ENCODE measurements around the gene SKAP1. TPM values are rescaled to one million over a fixed set of nuclear protein-coding genes. Genes with fewer than 3 reads are reported as not detected.
"Not testable (repeated sequence)": the region's sequence is repeated elsewhere in the genome, so short reads cannot be mapped to it uniquely, and the experiment has no call there.

SKAP1 gene
- polyA plus RNA-seq, 3 donors from 2014 or later = 325 to 458 (median 329) TPM

GRCh38 chr17:48293319-48294019 is 136.5 kb downstream of the SKAP1 start:
- Mint-ChIP-seq H3K9me3 (no peaks in the 10 kb centered on the region), H3K27me3 (ENCODE audit: low read depth in 3 of 3) (peaks cover 0 to 6% (median 0%) of the 10 kb centered on the region in 3 donors), H3K27ac (peak overlapping the region; percentile 20 to 93 (median 76)), H3K4me3 (peak overlapping the region in 3 of 5 donors; percentile 4 to 21 (median 7)), H3K36me3 (peaks cover 0 to 4% (median 0%) of the 10 kb centered on the region in 3 donors), H3K4me1 (peaks cover 43 to 78% of the 10 kb centered on the region in 2 donors)
- no peak for DNase-seq

GRCh38 chr17:48290378-48290777 is 139.6 kb downstream of the SKAP1 start:
- Mint-ChIP-seq H3K27ac (peak overlapping the region in 2 of 6 donors; percentile 21 to 57), H3K36me3 (peaks cover 0 to 4% (median 0%) of the 10 kb centered on the region in 3 donors), H3K4me3 (no peak overlapping the region), H3K4me1 (peaks cover 35 to 75% of the 10 kb centered on the region in 2 donors), H3K9me3 (no peaks in the 10 kb centered on the region), H3K27me3 (ENCODE audit: low read depth in 3 of 3) (peaks cover 0 to 3% (median 0%) of the 10 kb centered on the region in 3 donors)
- no peak for DNase-seq

DNA sequence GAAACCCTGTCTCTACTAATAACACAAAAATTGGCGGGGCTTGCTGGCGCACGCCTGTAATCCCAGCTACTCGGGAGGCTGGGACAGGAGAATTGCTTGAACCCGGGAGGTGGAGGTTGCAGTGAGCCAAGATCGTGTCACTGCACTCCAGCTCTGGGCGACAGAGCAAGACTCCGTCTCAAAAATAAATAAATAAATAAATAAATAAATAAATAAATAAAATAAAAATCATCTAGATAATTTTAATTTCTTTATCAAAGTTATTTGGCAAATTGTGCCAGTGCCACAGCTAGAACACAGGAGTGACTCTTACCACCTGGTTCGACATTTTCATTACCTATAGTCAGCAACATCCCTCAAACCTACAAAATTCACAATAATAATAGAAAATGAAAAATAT is 143.1 kb downstream of the SKAP1 start:
- not testable (repeated sequence) for H3K27ac Mint-ChIP-seq; H3K27me3 Mint-ChIP-seq (ENCODE audit: low read depth in 3 of 3); H3K36me3 Mint-ChIP-seq; DNase-seq; H3K4me3 Mint-ChIP-seq; H3K9me3 Mint-ChIP-seq
- H3K4me1 Mint-ChIP-seq = peaks cover 25 to 67% of the 10 kb centered on the region in 2 donors

- H3K9me3 Mint-ChIP-seq = no peaks in the 10 kb centered on the region
These were observed 144.4 kb downstream of the SKAP1 start for GRCh38 chr17:48285614-48286013.

GRCh38 chr17:48283907-48284306 is 146.1 kb downstream of the SKAP1 start:
- H3K4me3 Mint-ChIP-seq = no peak overlapping the region
- H3K27me3 Mint-ChIP-seq (ENCODE audit: low read depth in 3 of 3) = peaks cover 0 to 2% (median 0%) of the 10 kb centered on the region in 3 donors
- peak overlapping the region in 2 of 6 donors; percentile 3 to 67 for H3K27ac Mint-ChIP-seq
- DNase-seq = no peak
- H3K36me3 Mint-ChIP-seq = peaks cover 0 to 4% (median 0%) of the 10 kb centered on the region in 3 donors
- no peaks in the 10 kb centered on the region for H3K9me3 Mint-ChIP-seq
- peaks cover 23 to 54% of the 10 kb centered on the region in 2 donors for H3K4me1 Mint-ChIP-seq

More at GRCh38 chr17:48285614-48286013, 144.4 kb downstream of the SKAP1 start:
- Mint-ChIP-seq H3K27me3 (ENCODE audit: low read depth in 3 of 3) (peaks cover 0 to 2% (median 0%) of the 10 kb centered on the region in 3 donors), H3K4me1 (peaks cover 24 to 59% of the 10 kb centered on the region in 2 donors), H3K27ac (no peak overlapping the region), H3K36me3 (no peaks in the 10 kb centered on the region), H3K4me3 (no peak overlapping the region)
- DNase-seq = no peak

DNA sequence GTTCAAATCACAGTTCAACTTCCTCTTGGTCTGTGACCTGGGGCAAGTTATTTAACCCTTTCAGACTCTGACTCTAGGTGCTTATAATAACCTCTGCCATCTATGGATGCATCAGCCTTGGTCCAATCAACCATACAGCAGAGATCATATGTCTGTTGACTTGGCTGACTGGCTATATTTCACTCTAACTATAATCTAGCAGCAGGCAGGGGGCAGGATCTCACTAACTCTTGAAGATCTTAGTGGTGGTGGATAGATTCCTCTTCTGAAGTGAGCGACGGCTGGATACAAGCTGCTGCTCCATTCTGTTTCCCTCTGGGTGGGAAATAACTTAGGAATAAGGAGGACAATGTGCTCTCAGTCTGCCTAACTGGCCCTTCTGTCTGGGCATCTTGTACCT is 146.6 kb downstream of the SKAP1 start:
- Mint-ChIP-seq H3K4me3 (no peak overlapping the region), H3K27ac (peak overlapping the region in 1 of 6 donors; percentile 3), H3K4me1 (peaks cover 23 to 59% of the 10 kb centered on the region in 2 donors), H3K36me3 (peaks cover 0 to 4% (median 4%) of the 10 kb centered on the region in 3 donors), H3K9me3 (no peaks in the 10 kb centered on the region), H3K27me3 (ENCODE audit: low read depth in 3 of 3) (peaks cover 0 to 2% (median 0%) of the 10 kb centered on the region in 3 donors)
- no peak for DNase-seq

- no peaks in the 10 kb centered on the region for H3K9me3 Mint-ChIP-seq
- H3K4me3 Mint-ChIP-seq = no peak overlapping the region
- no peak for DNase-seq
- H3K4me1 Mint-ChIP-seq = peaks cover 23 to 56% of the 10 kb centered on the region in 2 donors
- peak overlapping the region in 4 of 6 donors; percentile 3 to 39 (median 25) for H3K27ac Mint-ChIP-seq
- peaks cover 0 to 5% (median 4%) of the 10 kb centered on the region in 3 donors for H3K36me3 Mint-ChIP-seq
- H3K27me3 Mint-ChIP-seq (ENCODE audit: low read depth in 3 of 3) = peaks cover 0 to 2% (median 0%) of the 10 kb centered on the region in 3 donors
These were observed 147.7 kb downstream of the SKAP1 start for GRCh38 chr17:48282303-48282702.

GRCh38 chr17:48278760-48279491 is 151.1 kb downstream of the SKAP1 start:
- Mint-ChIP-seq H3K27me3 (ENCODE audit: low read depth in 3 of 3) (peaks cover 0 to 4% (median under 1%) of the 10 kb centered on the region in 3 donors), H3K9me3 (no peaks in the 10 kb centered on the region), H3K27ac (peak overlapping the region in 4 of 6 donors; percentile 8 to 75 (median 38)), H3K4me3 (no peak overlapping the region), H3K36me3 (peaks cover 0 to 13% (median 8%) of the 10 kb centered on the region in 3 donors), H3K4me1 (peaks cover 26 to 60% of the 10 kb centered on the region in 2 donors)
- no peak for DNase-seq

GRCh38 chr17:48276776-48277175 is 153.2 kb downstream of the SKAP1 start:
- H3K36me3 Mint-ChIP-seq = peaks cover 0 to 13% (median 8%) of the 10 kb centered on the region in 3 donors
- no peaks in the 10 kb centered on the region for H3K9me3 Mint-ChIP-seq
- DNase-seq = no peak
- peaks cover 13 to 41% of the 10 kb centered on the region in 2 donors for H3K4me1 Mint-ChIP-seq
- peaks cover 0 to 4% (median 2%) of the 10 kb centered on the region in 3 donors for H3K27me3 Mint-ChIP-seq (ENCODE audit: low read depth in 3 of 3)
- no peak overlapping the region for H3K4me3 Mint-ChIP-seq
- peak overlapping the region in 3 of 6 donors; percentile 5 to 67 (median 5) for H3K27ac Mint-ChIP-seq

DNA sequence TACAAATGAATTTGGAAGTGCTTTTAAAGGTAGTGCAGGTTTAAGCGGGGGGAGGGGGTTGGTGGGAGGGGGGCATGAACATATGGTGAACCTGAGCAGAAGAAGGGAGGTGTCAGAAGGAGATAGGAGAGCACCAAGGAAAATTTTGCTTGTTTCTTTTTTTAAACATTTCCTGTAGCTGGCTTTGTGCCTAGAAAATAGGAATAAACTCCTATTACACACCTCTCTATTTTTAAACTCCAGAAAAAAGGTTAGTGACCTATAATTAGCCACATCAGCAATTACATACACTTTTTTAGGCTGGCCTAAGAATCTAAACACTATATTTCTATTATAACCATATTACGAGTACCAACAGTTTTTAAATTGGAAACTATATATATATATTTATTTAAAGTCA is 159.1 kb downstream of the SKAP1 start:
- Mint-ChIP-seq H3K9me3 (no peaks in the 10 kb centered on the region), H3K4me1 (peaks cover 21 to 33% of the 10 kb centered on the region in 2 donors), H3K36me3 (peaks cover 0 to 8% (median 4%) of the 10 kb centered on the region in 3 donors), H3K27me3 (ENCODE audit: low read depth in 3 of 3) (peaks cover 0 to 4% (median 2%) of the 10 kb centered on the region in 3 donors), H3K4me3 (no peak overlapping the region), H3K27ac (no peak overlapping the region)
- no peak for DNase-seq

DNA sequence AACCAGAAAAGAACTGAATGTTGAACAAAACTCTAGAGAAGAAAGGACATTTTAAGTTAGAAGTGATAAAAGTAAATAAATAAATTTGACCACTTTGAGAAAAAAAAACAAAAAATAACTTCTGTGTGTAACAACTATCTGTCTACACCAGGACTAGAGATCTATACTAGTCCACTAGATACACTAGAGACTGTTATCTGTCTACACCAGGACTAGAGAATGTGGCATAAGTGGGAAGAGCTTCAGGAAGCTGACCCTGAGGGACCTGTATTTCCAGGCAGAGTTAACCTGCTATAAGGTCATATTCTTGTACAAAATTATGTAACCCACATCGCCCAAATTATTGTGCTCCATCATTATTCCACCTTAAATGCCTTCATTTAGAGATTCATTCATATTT is 160.8 kb downstream of the SKAP1 start:
- Mint-ChIP-seq H3K4me3 (no peak overlapping the region), H3K4me1 (peaks cover 31 to 36% of the 10 kb centered on the region in 2 donors), H3K27ac (peak overlapping the region in 1 of 6 donors; percentile 23), H3K36me3 (no peaks in the 10 kb centered on the region), H3K9me3 (no peaks in the 10 kb centered on the region), H3K27me3 (ENCODE audit: low read depth in 3 of 3) (peaks cover 0 to 11% (median 2%) of the 10 kb centered on the region in 3 donors)
- no peak for DNase-seq

- peaks cover 0 to 9% (median 2%) of the 10 kb centered on the region in 3 donors for H3K27me3 Mint-ChIP-seq (ENCODE audit: low read depth in 3 of 3)
These were observed 166.3 kb downstream of the SKAP1 start for GRCh38 chr17:48263731-48264035.

GRCh38 chr17:48262982-48263730 is 166.9 kb downstream of the SKAP1 start:
- Mint-ChIP-seq H3K27me3 (ENCODE audit: low read depth in 3 of 3) (peaks cover 0 to 9% (median 2%) of the 10 kb centered on the region in 3 donors), H3K36me3 (peaks cover 0 to 4% (median 0%) of the 10 kb centered on the region in 3 donors), H3K4me3 (no peak overlapping the region), H3K27ac (peak overlapping the region in 1 of 6 donors; percentile 67), H3K9me3 (no peaks in the 10 kb centered on the region), H3K4me1 (peaks cover 37 to 66% of the 10 kb centered on the region in 2 donors)
- no peak for DNase-seq

More at GRCh38 chr17:48263731-48264035, 166.3 kb downstream of the SKAP1 start:
- Mint-ChIP-seq H3K4me1 (peaks cover 38 to 65% of the 10 kb centered on the region in 2 donors), H3K4me3 (no peak overlapping the region), H3K9me3 (no peaks in the 10 kb centered on the region), H3K27ac (peak overlapping the region in 2 of 6 donors; percentile 7 to 67), H3K36me3 (peaks cover 0 to 4% (median 0%) of the 10 kb centered on the region in 3 donors)
- DNase-seq = no peak
